Neural cell (in vitro differentiated cells): ENCODE results near the gene FBXO42.

Experiments used
- CTCF ChIP-seq: fragments of 450-650 bp; IDR thresholded peaks from 2 replicates; pipeline ENCODE4 v1.5.1; 2014; ENCODE audit warnings: antibody characterized with exemption, mild to moderate bottlenecking, moderate library complexity; ENCODE audit not compliant: poor library complexity, severe bottlenecking
- EP300 ChIP-seq: fragments of 450-650 bp; conservative IDR thresholded peaks from 2 replicates; pipeline ENCODE4 v1.6.1; 2014; ENCODE audit warnings: antibody characterized with exemption, mild to moderate bottlenecking, moderate library complexity; ENCODE audit not compliant: poor library complexity, severe bottlenecking
- EZH2 ChIP-seq: fragments of 200-600, 300-800 bp; shearing (Covaris generic), sonication (generic); IDR thresholded peaks from 2 replicates; pipeline ENCODE4 v1.6.1; 2014; ENCODE audit warnings: antibody characterized with exemption, low read length, borderline replicate concordance, mild to moderate bottlenecking; ENCODE audit not compliant: insufficient read depth, poor library complexity, severe bottlenecking
- MXI1 ChIP-seq: fragments of 450-650 bp; conservative IDR thresholded peaks from 2 replicates; pipeline ENCODE4 v1.6.1; 2014; ENCODE audit warnings: antibody characterized with exemption, mild to moderate bottlenecking; ENCODE audit not compliant: poor library complexity, severe bottlenecking
- POLR2AphosphoS5 ChIP-seq: IDR thresholded peaks from 2 replicates; pipeline ENCODE4 v1.6.1; 2012
- RAD21 ChIP-seq: fragments of 450-650 bp; conservative IDR thresholded peaks from 2 replicates; pipeline ENCODE4 v1.6.1; 2014; ENCODE audit warnings: antibody characterized with exemption, mild to moderate bottlenecking, moderate library complexity
- REST ChIP-seq: IDR thresholded peaks from 2 replicates; pipeline ENCODE4 v1.6.1; 2012; ENCODE audit warnings: borderline replicate concordance
- SMC3 ChIP-seq: fragments of 450-650 bp; conservative IDR thresholded peaks from 2 replicates; pipeline ENCODE4 v1.6.1; 2014; ENCODE audit warnings: antibody characterized with exemption, mild to moderate bottlenecking, moderate library complexity; ENCODE audit not compliant: poor library complexity
- TAF1 ChIP-seq: IDR thresholded peaks from 2 replicates; pipeline ENCODE4 v1.6.1; 2012; ENCODE audit warnings: low read depth

GRCh38 chr1:16247441-16247840, 104.8 kb downstream of the FBXO42 start:
- TF ChIP-seq CTCF: no peak
- no peak for TF ChIP-seq REST
- no peak for TF ChIP-seq MXI1
- no peak for TF ChIP-seq TAF1
- TF ChIP-seq POLR2AphosphoS5: no peak
- TF ChIP-seq EZH2: no peak
- no peak for TF ChIP-seq SMC3
- no peak for TF ChIP-seq EP300
- TF ChIP-seq RAD21: no peak
